Lower lobe of right lung (tissue), 2 donors: Measurements from ENCODE around the gene RPRD1A. TPM values are rescaled to one million over a fixed set of nuclear protein-coding genes. Genes with fewer than 3 reads are reported as not detected.
A peak's percentile ranks its signal among the peaks of the same experiment; 100 is the strongest.
"Not testable (repeated sequence)": the region's sequence is repeated elsewhere in the genome, so short reads cannot be mapped to it uniquely, and the experiment has no call there.

Source experiments
- ATAC-seq, 2 donors: fragments of 200-7000 bp; cut with Tn5 transposase; one replicate each; pipeline ENCODE4 v1.9.1; 2020 to 2022; ENCODE audit warnings: mild to moderate bottlenecking in 2 of 2, moderate library complexity in 2 of 2
- DNase-seq: peaks from one replicate; pipeline ENCODE4 v3.0.0-alpha.2; 2020
- H3K27ac ChIP-seq: fragments of 200-600 bp; one replicate; pipeline ENCODE4 v1.8.0; 2022
- H3K27me3 ChIP-seq: fragments of 200-600 bp; one replicate; pipeline ENCODE4 v1.8.0; 2022; ENCODE audit warnings: low read depth
- H3K36me3 ChIP-seq: fragments of 200-600 bp; one replicate; pipeline ENCODE4 v1.8.0; 2022; ENCODE audit warnings: mild to moderate bottlenecking
- H3K4me1 ChIP-seq: fragments of 200-600 bp; one replicate; pipeline ENCODE4 v1.8.0; 2022
- H3K4me3 ChIP-seq: fragments of 200-600 bp; one replicate; pipeline ENCODE4 v1.8.0; 2022; ENCODE audit warnings: mild to moderate bottlenecking
- H3K9me3 ChIP-seq: fragments of 200-600 bp; one replicate; pipeline ENCODE4 v1.8.0; 2022
- CTCF ChIP-seq: fragments of 200-600 bp; IDR thresholded peaks from one replicate; pipeline ENCODE4 v1.8.0; 2022; ENCODE audit warnings: antibody characterized with exemption, mild to moderate bottlenecking
- intact Hi-C: fragments of 100-400 bp; cut with DNase I; formaldehyde crosslinking; loops from one replicate; pipeline ENCODE4 v1.11.0; 2022
- total RNA-seq: library from RNA; stranded (reverse); fragmentation: NEBNext Ultra II Directional; extraction: Animal tissue kit (Norgen Biotek cat#: 25700); gene quantifications from one replicate; pipeline ENCODE4 v1.2.1, GENCODE V29; 2021
- donor health status: DM: no; HTN: yes; CAD: no; lungs with severe emphysema.

The RPRD1A gene
- total RNA-seq, 1 donor from 2014 or later = 39.1 TPM

- ATAC-seq = no peak
- no peak overlapping the region for H3K27ac ChIP-seq
- H3K9me3 ChIP-seq = no peaks in the 10 kb centered on the region
- no peaks in the 10 kb centered on the region for H3K36me3 ChIP-seq
- DNase-seq = no peak
- TF ChIP-seq CTCF = no peak
- H3K27me3 ChIP-seq = no peaks in the 10 kb centered on the region
- intact Hi-C loops = no loop called here
- H3K4me3 ChIP-seq = no peak overlapping the region
- no peaks in the 10 kb centered on the region for H3K4me1 ChIP-seq
Observed at GRCh38 chr18:36088256-36088655, 20.9 kb upstream of the RPRD1A start.

- H3K27me3 ChIP-seq = no peaks in the 10 kb centered on the region
- intact Hi-C loops = no loop called here
- no peak for TF ChIP-seq CTCF
- no peaks in the 10 kb centered on the region for H3K36me3 ChIP-seq
- DNase-seq (no peak), ATAC-seq (no peak)
- no peak overlapping the region for H3K27ac ChIP-seq
- H3K4me1 ChIP-seq = no peaks in the 10 kb centered on the region
- peaks cover 5% of the 10 kb centered on the region for H3K9me3 ChIP-seq
- H3K4me3 ChIP-seq = no peak overlapping the region
Observed at GRCh38 chr18:36086186-36086585, 18.8 kb upstream of the RPRD1A start.

- no peaks in the 10 kb centered on the region for H3K27me3 ChIP-seq
- H3K4me3 ChIP-seq = no peak overlapping the region
- DNase-seq = no peak
- intact Hi-C loops = no loop called here
- no peaks in the 10 kb centered on the region for H3K4me1 ChIP-seq
- H3K36me3 ChIP-seq = no peaks in the 10 kb centered on the region
- ATAC-seq = peak in 1 of 2 donors; percentile 43
- TF ChIP-seq CTCF = no peak
- no peak overlapping the region for H3K27ac ChIP-seq
- H3K9me3 ChIP-seq = peaks cover 9% of the 10 kb centered on the region
Observed at GRCh38 chr18:36085195-36085594, 17.8 kb upstream of the RPRD1A start.

- ATAC-seq (no peak), DNase-seq (no peak)
- intact Hi-C loops = no loop called here
- H3K36me3 ChIP-seq = no peaks in the 10 kb centered on the region
- H3K4me3 ChIP-seq = no peak overlapping the region
- H3K27ac ChIP-seq = no peak overlapping the region
- no peaks in the 10 kb centered on the region for H3K27me3 ChIP-seq
- no peak for TF ChIP-seq CTCF
- peaks cover 9% of the 10 kb centered on the region for H3K9me3 ChIP-seq
- H3K4me1 ChIP-seq = no peaks in the 10 kb centered on the region
Observed at GRCh38 chr18:36083729-36084128, 16.4 kb upstream of the RPRD1A start.

- H3K36me3 ChIP-seq, H3K27ac ChIP-seq, H3K27me3 ChIP-seq, H3K4me1 ChIP-seq, H3K9me3 ChIP-seq, intact Hi-C loops, DNase-seq, H3K4me3 ChIP-seq, ATAC-seq: not testable (repeated sequence)
Observed at GRCh38 chr18:36081118-36081517, 13.8 kb upstream of the RPRD1A start.

- ATAC-seq (no peak), DNase-seq (no peak)
- intact Hi-C loops = no loop called here
- Histone ChIP-seq H3K27me3 (no peaks in the 10 kb centered on the region), H3K36me3 (no peaks in the 10 kb centered on the region), H3K4me1 (no peaks in the 10 kb centered on the region), H3K9me3 (peaks cover 9% of the 10 kb centered on the region), H3K4me3 (no peak overlapping the region), H3K27ac (no peak overlapping the region)
- no peak for TF ChIP-seq CTCF
Observed at GRCh38 chr18:36078751-36079529, 11.6 kb upstream of the RPRD1A start.

GRCh38 chr18:36077764-36078163, 10.4 kb upstream of the RPRD1A start:
- H3K36me3 ChIP-seq, H3K4me1 ChIP-seq, intact Hi-C loops, H3K27me3 ChIP-seq, DNase-seq, H3K27ac ChIP-seq, H3K9me3 ChIP-seq, H3K4me3 ChIP-seq, ATAC-seq: not testable (repeated sequence)
